HEK293 (cell line): ENCODE data around the gene NRG2.

Experiments used
- BCL11B ChIP-seq: fragments of 450-650 bp; formaldehyde crosslinking; IDR thresholded peaks from 2 replicates; pipeline ENCODE4 v1.5.1; 2016; ENCODE audit warnings: low read depth, missing biosample characterization, missing genetic modification characterization
- KLF9 ChIP-seq: fragments of 450-650 bp; formaldehyde crosslinking; IDR thresholded peaks from 2 replicates; pipeline ENCODE4 v1.5.1; 2016; ENCODE audit warnings: missing biosample characterization, missing genetic modification characterization, low read depth
- MYNN ChIP-seq: fragments of 450-650 bp; formaldehyde crosslinking; IDR thresholded peaks from 2 replicates; pipeline ENCODE4 v1.5.1; 2016; ENCODE audit warnings: missing biosample characterization, missing genetic modification characterization, borderline replicate concordance
- TCF7L2 ChIP-seq: IDR thresholded peaks from 2 replicates; pipeline ENCODE4 v1.6.1; 2011; ENCODE audit warnings: low read depth, mild to moderate bottlenecking, inconsistent platforms, low read length, moderate library complexity, borderline replicate concordance
- ZNF558 ChIP-seq: fragments of 450-650 bp; formaldehyde crosslinking; IDR thresholded peaks from 2 replicates; pipeline ENCODE4 v1.5.1; 2016; ENCODE audit warnings: missing biosample characterization, missing genetic modification characterization
- TF ChIP-seq, protein P1 (sequence below): fragments of 450-650 bp; formaldehyde crosslinking; IDR thresholded peaks from 2 replicates; pipeline ENCODE4 v1.5.1; 2016; ENCODE audit warnings: missing biosample characterization, missing genetic modification characterization
- TF ChIP-seq, protein P2 (sequence below): fragments of 450-650 bp; formaldehyde crosslinking; IDR thresholded peaks from 2 replicates; pipeline ENCODE4 v1.5.1; 2016; ENCODE audit warnings: missing biosample characterization, missing genetic modification characterization, low read depth
- TF ChIP-seq, protein P3 (sequence below): fragments of 450-650 bp; formaldehyde crosslinking; IDR thresholded peaks from 2 replicates; pipeline ENCODE4 v1.5.1; 2016; ENCODE audit warnings: missing biosample characterization, missing genetic modification characterization
- TF ChIP-seq, protein P4 (sequence below): fragments of 450-650 bp; formaldehyde crosslinking; IDR thresholded peaks from 2 replicates; pipeline ENCODE4 v1.5.1; 2016; ENCODE audit warnings: missing biosample characterization, missing genetic modification characterization

DNA sequence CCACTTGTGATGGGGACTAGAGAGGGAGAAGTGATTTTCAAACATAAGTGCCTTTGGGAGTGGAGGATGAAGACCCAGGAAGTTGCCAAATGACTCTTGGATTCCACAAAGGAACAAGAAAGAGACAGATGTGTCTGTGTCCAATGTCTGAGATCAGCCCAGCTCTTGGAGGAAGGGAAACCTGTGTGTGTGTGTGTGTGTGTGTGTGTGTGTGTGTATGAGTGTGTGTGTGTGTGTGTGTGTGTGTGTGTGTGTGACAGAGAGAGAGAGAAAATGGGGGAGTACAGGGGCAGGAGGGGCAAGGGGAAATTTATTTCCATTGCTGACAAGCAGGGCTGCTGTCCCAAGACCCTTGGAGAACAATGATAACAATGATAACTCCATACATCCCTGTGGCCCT is 175.5 kb downstream of the NRG2 start:
- TF ChIP-seq, protein P1, sequence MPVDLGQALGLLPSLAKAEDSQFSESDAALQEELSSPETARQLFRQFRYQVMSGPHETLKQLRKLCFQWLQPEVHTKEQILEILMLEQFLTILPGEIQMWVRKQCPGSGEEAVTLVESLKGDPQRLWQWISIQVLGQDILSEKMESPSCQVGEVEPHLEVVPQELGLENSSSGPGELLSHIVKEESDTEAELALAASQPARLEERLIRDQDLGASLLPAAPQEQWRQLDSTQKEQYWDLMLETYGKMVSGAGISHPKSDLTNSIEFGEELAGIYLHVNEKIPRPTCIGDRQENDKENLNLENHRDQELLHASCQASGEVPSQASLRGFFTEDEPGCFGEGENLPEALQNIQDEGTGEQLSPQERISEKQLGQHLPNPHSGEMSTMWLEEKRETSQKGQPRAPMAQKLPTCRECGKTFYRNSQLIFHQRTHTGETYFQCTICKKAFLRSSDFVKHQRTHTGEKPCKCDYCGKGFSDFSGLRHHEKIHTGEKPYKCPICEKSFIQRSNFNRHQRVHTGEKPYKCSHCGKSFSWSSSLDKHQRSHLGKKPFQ (tag by site-specific recombination): no peak
- TF ChIP-seq, protein P2, sequence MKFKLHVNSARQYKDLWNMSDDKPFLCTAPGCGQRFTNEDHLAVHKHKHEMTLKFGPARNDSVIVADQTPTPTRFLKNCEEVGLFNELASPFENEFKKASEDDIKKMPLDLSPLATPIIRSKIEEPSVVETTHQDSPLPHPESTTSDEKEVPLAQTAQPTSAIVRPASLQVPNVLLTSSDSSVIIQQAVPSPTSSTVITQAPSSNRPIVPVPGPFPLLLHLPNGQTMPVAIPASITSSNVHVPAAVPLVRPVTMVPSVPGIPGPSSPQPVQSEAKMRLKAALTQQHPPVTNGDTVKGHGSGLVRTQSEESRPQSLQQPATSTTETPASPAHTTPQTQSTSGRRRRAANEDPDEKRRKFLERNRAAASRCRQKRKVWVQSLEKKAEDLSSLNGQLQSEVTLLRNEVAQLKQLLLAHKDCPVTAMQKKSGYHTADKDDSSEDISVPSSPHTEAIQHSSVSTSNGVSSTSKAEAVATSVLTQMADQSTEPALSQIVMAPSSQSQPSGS: no peak
- TF ChIP-seq, protein P3, sequence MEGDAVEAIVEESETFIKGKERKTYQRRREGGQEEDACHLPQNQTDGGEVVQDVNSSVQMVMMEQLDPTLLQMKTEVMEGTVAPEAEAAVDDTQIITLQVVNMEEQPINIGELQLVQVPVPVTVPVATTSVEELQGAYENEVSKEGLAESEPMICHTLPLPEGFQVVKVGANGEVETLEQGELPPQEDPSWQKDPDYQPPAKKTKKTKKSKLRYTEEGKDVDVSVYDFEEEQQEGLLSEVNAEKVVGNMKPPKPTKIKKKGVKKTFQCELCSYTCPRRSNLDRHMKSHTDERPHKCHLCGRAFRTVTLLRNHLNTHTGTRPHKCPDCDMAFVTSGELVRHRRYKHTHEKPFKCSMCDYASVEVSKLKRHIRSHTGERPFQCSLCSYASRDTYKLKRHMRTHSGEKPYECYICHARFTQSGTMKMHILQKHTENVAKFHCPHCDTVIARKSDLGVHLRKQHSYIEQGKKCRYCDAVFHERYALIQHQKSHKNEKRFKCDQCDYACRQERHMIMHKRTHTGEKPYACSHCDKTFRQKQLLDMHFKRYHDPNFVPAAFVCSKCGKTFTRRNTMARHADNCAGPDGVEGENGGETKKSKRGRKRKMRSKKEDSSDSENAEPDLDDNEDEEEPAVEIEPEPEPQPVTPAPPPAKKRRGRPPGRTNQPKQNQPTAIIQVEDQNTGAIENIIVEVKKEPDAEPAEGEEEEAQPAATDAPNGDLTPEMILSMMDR (tag by site-specific recombination): no peak
- no peak for TF ChIP-seq TCF7L2
- TF ChIP-seq, protein P4, sequence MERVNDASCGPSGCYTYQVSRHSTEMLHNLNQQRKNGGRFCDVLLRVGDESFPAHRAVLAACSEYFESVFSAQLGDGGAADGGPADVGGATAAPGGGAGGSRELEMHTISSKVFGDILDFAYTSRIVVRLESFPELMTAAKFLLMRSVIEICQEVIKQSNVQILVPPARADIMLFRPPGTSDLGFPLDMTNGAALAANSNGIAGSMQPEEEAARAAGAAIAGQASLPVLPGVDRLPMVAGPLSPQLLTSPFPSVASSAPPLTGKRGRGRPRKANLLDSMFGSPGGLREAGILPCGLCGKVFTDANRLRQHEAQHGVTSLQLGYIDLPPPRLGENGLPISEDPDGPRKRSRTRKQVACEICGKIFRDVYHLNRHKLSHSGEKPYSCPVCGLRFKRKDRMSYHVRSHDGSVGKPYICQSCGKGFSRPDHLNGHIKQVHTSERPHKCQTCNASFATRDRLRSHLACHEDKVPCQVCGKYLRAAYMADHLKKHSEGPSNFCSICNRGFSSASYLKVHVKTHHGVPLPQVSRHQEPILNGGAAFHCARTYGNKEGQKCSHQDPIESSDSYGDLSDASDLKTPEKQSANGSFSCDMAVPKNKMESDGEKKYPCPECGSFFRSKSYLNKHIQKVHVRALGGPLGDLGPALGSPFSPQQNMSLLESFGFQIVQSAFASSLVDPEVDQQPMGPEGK (tag by site-specific recombination): no peak
- TF ChIP-seq BCL11B (tag by site-specific recombination): no peak
- no peak for TF ChIP-seq MYNN (tag by site-specific recombination)
- TF ChIP-seq KLF9: no peak
- TF ChIP-seq ZNF558: no peak
